ENCODE measurements around the gene ENTREP1. TPM values are rescaled to one million over a fixed set of nuclear protein-coding genes. Genes with fewer than 3 reads are reported as not detected.

ENTREP1 gene
- total RNA-seq, 1 experiment from 2014 or later, result 21.3 TPM

GRCh38 chr9:69385581-69386033, 60.6 kb downstream of the ENTREP1 start:
- no peak overlapping the region for H4K5ac ChIP-seq (ENCODE audit: insufficient read length, low read depth, low read length)
- H3K27ac Mint-ChIP-seq, result peak overlapping the region; percentile 19 to 91 (median 81); a peak in 4 of 7 replicates
- no peak overlapping the region for H4K8ac ChIP-seq (replicated peaks; ENCODE audit: insufficient read length, low read depth, low read length)
- no peak overlapping the region for H3K9ac ChIP-seq (ENCODE audit: extremely low read depth, insufficient read length, low read length)
- TF ChIP-seq, protein P1, sequence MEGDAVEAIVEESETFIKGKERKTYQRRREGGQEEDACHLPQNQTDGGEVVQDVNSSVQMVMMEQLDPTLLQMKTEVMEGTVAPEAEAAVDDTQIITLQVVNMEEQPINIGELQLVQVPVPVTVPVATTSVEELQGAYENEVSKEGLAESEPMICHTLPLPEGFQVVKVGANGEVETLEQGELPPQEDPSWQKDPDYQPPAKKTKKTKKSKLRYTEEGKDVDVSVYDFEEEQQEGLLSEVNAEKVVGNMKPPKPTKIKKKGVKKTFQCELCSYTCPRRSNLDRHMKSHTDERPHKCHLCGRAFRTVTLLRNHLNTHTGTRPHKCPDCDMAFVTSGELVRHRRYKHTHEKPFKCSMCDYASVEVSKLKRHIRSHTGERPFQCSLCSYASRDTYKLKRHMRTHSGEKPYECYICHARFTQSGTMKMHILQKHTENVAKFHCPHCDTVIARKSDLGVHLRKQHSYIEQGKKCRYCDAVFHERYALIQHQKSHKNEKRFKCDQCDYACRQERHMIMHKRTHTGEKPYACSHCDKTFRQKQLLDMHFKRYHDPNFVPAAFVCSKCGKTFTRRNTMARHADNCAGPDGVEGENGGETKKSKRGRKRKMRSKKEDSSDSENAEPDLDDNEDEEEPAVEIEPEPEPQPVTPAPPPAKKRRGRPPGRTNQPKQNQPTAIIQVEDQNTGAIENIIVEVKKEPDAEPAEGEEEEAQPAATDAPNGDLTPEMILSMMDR (conservative IDR thresholded peaks at IDR 0.05), result no peak
- H2AFZ ChIP-seq (ENCODE audit: low read length), result no peak overlapping the region
- no peaks in the 10 kb centered on the region for H3K27me3 ChIP-seq (ENCODE audit: insufficient read depth, low read length)
- H3K36me3 Mint-ChIP-seq (ENCODE audit: insufficient read depth in 1 of 3, low read depth in 3 of 3), result peaks cover 7 to 69% (median 9%) of the 10 kb centered on the region in 3 experiments; a peak in 5 of 7 replicates
- no peaks in the 10 kb centered on the region for H3K4me1 ChIP-seq (ENCODE audit: insufficient read depth, low read length)
- peak; percentile 75 for DNase-seq
- H2BK5ac ChIP-seq (ENCODE audit: insufficient read length, low read length), result no peak overlapping the region
- H3K4me3 Mint-ChIP-seq, result no peak overlapping the region
- H2AK5ac ChIP-seq (ENCODE audit: insufficient read length, low read length), result no peak overlapping the region
- H3K27ac ChIP-seq (ENCODE audit: insufficient read length, low read depth, low read length), result peak overlapping the region; percentile 28
- no peaks in the 10 kb centered on the region for H3K23me2 ChIP-seq (ENCODE audit: insufficient read length, low read depth, low read length, poor library complexity, severe bottlenecking)
- H3K9me3 Mint-ChIP-seq, result no peaks in the 10 kb centered on the region
- no peaks in the 10 kb centered on the region for H3K79me1 ChIP-seq (ENCODE audit: insufficient read depth, low read depth, low read length, poor library complexity, severe bottlenecking)
- H3K56ac ChIP-seq (ENCODE audit: insufficient read length, low read depth, low read length), result no peak overlapping the region
- H2BK12ac ChIP-seq (ENCODE audit: insufficient read length, low read depth, low read length), result no peak overlapping the region
- no peak overlapping the region for H3K18ac ChIP-seq (ENCODE audit: insufficient read length, low read depth, low read length)
- H4K91ac ChIP-seq (ENCODE audit: insufficient read length, low read depth, low read length), result no peak overlapping the region
- H3T11ph ChIP-seq (ENCODE audit: low read length), result no peak overlapping the region
- H3K9me3 ChIP-seq (ENCODE audit: control insufficient read depth, low read depth, low read length), result no peaks in the 10 kb centered on the region
- H2BK15ac ChIP-seq (ENCODE audit: low read depth, low read length), result no peak overlapping the region
- no peaks in the 10 kb centered on the region for H4K20me1 ChIP-seq (ENCODE audit: control insufficient read depth, insufficient read depth, insufficient read length)
- no peak overlapping the region for H3K23ac ChIP-seq (ENCODE audit: insufficient read length, low read depth, low read length)
- H3K14ac ChIP-seq (ENCODE audit: insufficient read depth, low read length), result no peak overlapping the region
- H3K4me1 Mint-ChIP-seq, result peaks cover 13 to 22% of the 10 kb centered on the region in 2 experiments
- H3K79me2 ChIP-seq (ENCODE audit: insufficient read depth, low read length), result no peaks in the 10 kb centered on the region
- no peak overlapping the region for H2BK120ac ChIP-seq (ENCODE audit: low read depth, low read length, poor library complexity, severe bottlenecking)
- no peak overlapping the region for H2BK20ac ChIP-seq (ENCODE audit: low read depth, low read length, poor library complexity, severe bottlenecking)
- H3K27me3 Mint-ChIP-seq (ENCODE audit: low read depth), result no peaks in the 10 kb centered on the region; the same call in 1 of the 2 replicates
- H3K4me2 ChIP-seq (ENCODE audit: insufficient read depth, insufficient read length, low read length), result no peak overlapping the region
- no CpG with 5 or more reads among the region's 6 CpGs for WGBS (ENCODE audit: extremely low coverage, insufficient read length, low lambda C conversion rate)
- H3K4ac ChIP-seq (ENCODE audit: low read depth, low read length), result no peak overlapping the region
